AG04450 (cell line): ENCODE measurements around the gene HPRT1. TPM values are rescaled to one million over a fixed set of nuclear protein-coding genes. Genes with fewer than 3 reads are reported as not detected.
A peak's percentile ranks its signal among the peaks of the same experiment; 100 is the strongest.

Source experiments
- CTCF ChIA-PET: fragments of 300-600, 350-600 bp; formaldehyde crosslinking; extraction: SDS; loops from one replicate; lab custom pipeline; 2022; ENCODE audit warnings: antibody characterized with exemption, inconsistent platforms; lab: Charles Lee
- POLR2A ChIA-PET: fragments of 350-600 bp; formaldehyde crosslinking; extraction: SDS; loops from one replicate; lab custom pipeline; 2021; ENCODE audit warnings: antibody characterized with exemption, inconsistent platforms; lab: Yijun Ruan, JAX
- DNase-seq: peaks from one replicate; pipeline ENCODE4 v3.0.0-alpha.2; 2011; ENCODE audit warnings: low read depth, low spot score
- H3K27ac ChIP-seq: one replicate; pipeline ENCODE4 v1.5.1; 2012; ENCODE audit warnings: low read depth, low read length, control low read depth
- H3K27me3 ChIP-seq: one replicate; pipeline ENCODE4 v1.6.0; 2012; ENCODE audit warnings: low read length; ENCODE audit not compliant: control insufficient read depth, insufficient read depth
- H3K4me3 ChIP-seq: 2 replicates; pipeline ENCODE4 v1.5.1; 2011; ENCODE audit warnings: mild to moderate bottlenecking, low read depth, low read length, control low read depth
- H3K9me3 ChIP-seq: 2 replicates; pipeline ENCODE4 v1.5.1; 2012; ENCODE audit warnings: low read length; ENCODE audit not compliant: control insufficient read depth, insufficient read depth
- CTCF ChIP-seq: IDR thresholded peaks from 2 replicates; pipeline ENCODE4 v1.5.1; 2011; ENCODE audit warnings: low read depth, low read length, control low read depth, inconsistent platforms
- polyA plus RNA-seq: library from polyadenylated mRNA; depleted of rRNA; stranded (reverse); fragments of >200 nt; gene quantifications from 2 replicates; pipeline ENCODE4 v1.2.3, GENCODE V29; 2011

Gene HPRT1
- polyA plus RNA-seq, 1 experiment = 32.8 TPM

DNA sequence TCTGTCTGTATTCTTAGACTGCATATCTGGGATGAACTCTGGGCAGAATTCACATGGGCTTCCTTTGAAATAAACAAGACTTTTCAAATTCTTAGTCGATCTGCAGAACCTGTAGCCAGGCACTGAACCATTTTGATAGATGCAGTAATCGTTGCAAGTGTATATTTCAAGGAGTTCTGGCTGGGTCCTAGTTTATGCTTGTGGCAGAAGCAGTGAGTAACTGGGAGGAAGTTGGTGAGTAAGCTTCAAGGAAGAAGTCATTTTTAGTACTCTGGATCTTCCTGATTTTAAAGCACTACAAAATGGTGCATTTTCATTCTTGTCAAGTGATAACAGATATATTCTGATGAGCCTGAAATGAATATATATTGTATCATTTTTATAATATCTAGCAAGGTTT is 9.5 kb downstream of the HPRT1 start:
- no peak for TF ChIP-seq CTCF
- no peaks in the 10 kb centered on the region for H3K27me3 ChIP-seq
- CTCF ChIA-PET = no interaction called here
- peak; percentile 10 for DNase-seq
- POLR2A ChIA-PET = no interaction called here
- H3K4me3 ChIP-seq = no peak overlapping the region
- H3K9me3 ChIP-seq = no peaks in the 10 kb centered on the region
- H3K27ac ChIP-seq = no peak overlapping the region

- Histone ChIP-seq H3K27ac (no peak overlapping the region), H3K4me3 (no peak overlapping the region), H3K9me3 (no peaks in the 10 kb centered on the region), H3K27me3 (no peaks in the 10 kb centered on the region)
- CTCF ChIA-PET = interaction anchor here (0.5 kb wide), 1 partner anchor 46 kb away, joined by 3 read pairs; no protein-coding TSS in a partner anchor
- POLR2A ChIA-PET = interaction anchor here (0.7 kb wide), 1 partner anchor 42 kb away, joined by 3 read pairs; no protein-coding TSS in a partner anchor
- TF ChIP-seq CTCF = no peak
- no peak for DNase-seq
Measured at GRCh38 chrX:134470013-134470412, 10.0 kb downstream of the HPRT1 start.

DNA sequence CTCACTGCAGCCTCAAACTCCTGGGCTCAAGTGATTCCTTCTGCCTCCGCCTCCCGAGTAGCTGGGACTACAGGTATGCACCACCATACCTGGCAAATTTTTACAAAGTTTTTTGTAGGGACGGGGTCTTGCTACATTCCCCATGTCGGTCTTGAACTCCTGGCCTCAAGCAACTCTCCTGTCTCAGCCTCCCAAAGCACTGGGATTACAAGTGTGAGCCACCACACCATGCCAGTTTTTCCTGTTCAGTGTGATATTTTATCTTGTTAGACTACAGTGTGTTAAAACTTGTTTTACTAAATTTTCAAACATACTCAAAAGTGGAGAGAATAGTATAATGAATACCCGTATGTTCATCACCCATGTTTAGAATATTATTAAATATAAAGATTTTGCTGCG is 12.1 kb downstream of the HPRT1 start:
- DNase-seq = no peak
- POLR2A ChIA-PET = no interaction called here
- no peak overlapping the region for H3K4me3 ChIP-seq
- CTCF ChIA-PET = interaction anchor here (0.6 kb wide), 1 partner anchor 1633 kb away, joined by 3 read pairs; no protein-coding TSS in a partner anchor
- H3K9me3 ChIP-seq = no peaks in the 10 kb centered on the region
- H3K27me3 ChIP-seq = no peaks in the 10 kb centered on the region
- no peak overlapping the region for H3K27ac ChIP-seq
- TF ChIP-seq CTCF = no peak

DNA sequence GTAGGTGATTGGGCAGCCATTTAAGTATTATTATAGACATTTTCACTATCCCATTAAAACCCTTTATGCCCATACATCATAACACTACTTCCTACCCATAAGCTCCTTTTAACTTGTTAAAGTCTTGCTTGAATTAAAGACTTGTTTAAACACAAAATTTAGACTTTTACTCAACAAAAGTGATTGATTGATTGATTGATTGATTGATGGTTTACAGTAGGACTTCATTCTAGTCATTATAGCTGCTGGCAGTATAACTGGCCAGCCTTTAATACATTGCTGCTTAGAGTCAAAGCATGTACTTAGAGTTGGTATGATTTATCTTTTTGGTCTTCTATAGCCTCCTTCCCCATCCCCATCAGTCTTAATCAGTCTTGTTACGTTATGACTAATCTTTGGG is 16.3 kb downstream of the HPRT1 start:
- POLR2A ChIA-PET = no interaction called here
- DNase-seq = no peak
- no peaks in the 10 kb centered on the region for H3K9me3 ChIP-seq
- CTCF ChIA-PET = no interaction called here
- H3K4me3 ChIP-seq = no peak overlapping the region
- H3K27me3 ChIP-seq = no peaks in the 10 kb centered on the region
- H3K27ac ChIP-seq = no peak overlapping the region
- TF ChIP-seq CTCF = no peak

DNA sequence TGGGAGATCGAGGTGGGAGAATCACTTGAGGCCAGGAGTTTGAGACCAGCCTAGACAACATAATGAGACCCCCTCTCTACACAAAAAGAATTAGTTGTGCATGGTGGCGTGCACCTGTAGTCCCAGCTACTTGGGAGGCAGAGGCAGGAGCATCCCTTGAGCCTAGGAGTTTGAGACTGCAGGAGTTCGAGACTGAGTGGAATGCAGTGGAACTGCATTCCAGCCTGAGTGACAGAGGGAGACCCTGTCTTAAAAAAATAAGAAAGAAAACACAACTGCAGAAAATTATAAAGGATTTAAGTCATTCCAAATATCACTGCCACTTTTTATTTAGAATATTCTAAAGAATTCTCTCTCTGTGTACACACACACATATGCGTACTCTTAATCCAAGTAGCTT is 18.4 kb downstream of the HPRT1 start:
- POLR2A ChIA-PET = no interaction called here

More for the DNA sequence above, 18.4 kb downstream of the HPRT1 start:
- Histone ChIP-seq H3K27ac (no peak overlapping the region), H3K27me3 (no peaks in the 10 kb centered on the region), H3K4me3 (no peak overlapping the region), H3K9me3 (no peaks in the 10 kb centered on the region)
- TF ChIP-seq CTCF = no peak
- no peak for DNase-seq
- CTCF ChIA-PET = no interaction called here
